A549 (cell line): ENCODE measurements around the gene SENP5. TPM values are rescaled to one million over a fixed set of nuclear protein-coding genes. Genes with fewer than 3 reads are reported as not detected.

ENCODE experiments used
- ATAC-seq, 2 experiments: fragments of 200-7000 bp in 1 of 2; fragments of >200 bp in 1 of 2; cut with Nextera tagmentation in 1 of 2; cut with Tn5 transposase in 1 of 2; 3 replicates each; pipeline versions ENCODE4 v1.8.0 to v1.9.1; 2018 to 2020; ENCODE audit warnings: mild to moderate bottlenecking in 1 of 2, moderate library complexity in 1 of 2
- CTCF ChIA-PET: fragments of 300-600 bp; sonication (Branson Sonifier 250); formaldehyde crosslinking; extraction: SDS; loops from one replicate; lab custom pipeline; 2021; ENCODE audit warnings: antibody characterized with exemption, inconsistent platforms; lab: Yijun Ruan, JAX
- POLR2A ChIA-PET: fragments of 350-600 bp; formaldehyde crosslinking; extraction: SDS; loops from one replicate; lab custom pipeline; 2021; ENCODE audit warnings: antibody characterized with exemption, inconsistent platforms; lab: Yijun Ruan, JAX
- DNase-seq, 2 experiments: peaks; one replicate each; pipeline versions ENCODE4 v3.0.0 to v3.0.0-alpha.2; 2011 to 2016; ENCODE audit warnings: low read depth in 1 of 2, low spot score in 1 of 2
- FAIRE-seq: peaks from 2 replicates; lab custom pipeline; 2011; peaks lifted over from hg19 to GRCh38; lab: Jason Lieb, UNC
- H3K27ac ChIP-seq, 2 experiments: fragments of >200 bp; sonication (Bioruptor Twin); formaldehyde crosslinking; 3 replicates each; pipeline ENCODE4 v1.5.1; 2016 to 2017
- H3K4me1 ChIP-seq: fragments of >200 bp; sonication (Bioruptor Twin); formaldehyde crosslinking; 3 replicates; pipeline ENCODE4 v1.6.1; 2016
- H3K4me2 ChIP-seq: fragments of >200 bp; sonication (Bioruptor Twin); formaldehyde crosslinking; 3 replicates; pipeline ENCODE4 v1.6.1; 2016
- H3K4me3 ChIP-seq: fragments of >200 bp; sonication (Bioruptor Twin); formaldehyde crosslinking; 3 replicates; pipeline ENCODE4 v1.5.1; 2016
- H3K9me3 ChIP-seq: fragments of >200 bp; sonication (Bioruptor Twin); formaldehyde crosslinking; 3 replicates; pipeline ENCODE4 v1.6.1; 2016
- CBX2 ChIP-seq: fragments of 200-600 bp; sonication (generic); IDR thresholded peaks from 2 replicates; pipeline ENCODE4 v1.6.1; 2016; ENCODE audit warnings: low read depth, mild to moderate bottlenecking, borderline replicate concordance
- EHMT2 ChIP-seq: fragments of 200-600 bp; sonication (generic); IDR thresholded peaks from 2 replicates; pipeline ENCODE4 v1.6.1; 2016; ENCODE audit warnings: antibody characterized with exemption, low read depth, mild to moderate bottlenecking, moderate library complexity
- ESRRA ChIP-seq: fragments of 150-350 bp; IDR thresholded peaks from 2 replicates; pipeline ENCODE4 v1.6.1; 2014; ENCODE audit warnings: mild to moderate bottlenecking, low read length, borderline replicate concordance
- FOSL2 ChIP-seq, 2 experiments: fragments of 450-650 bp in 1 of 2; fragments of >200 bp in 1 of 2; sonication (Bioruptor Twin) in 1 of 2; formaldehyde crosslinking; IDR thresholded peaks; 2 replicates each; pipeline versions ENCODE4 v1.5.0 to v1.6.1; 2016 to 2020; ENCODE audit warnings: mild to moderate bottlenecking in 1 of 2, moderate library complexity in 1 of 2
- FOXS1 ChIP-seq: fragments of 250-450 bp; sonication (Bioruptor Pico); IDR thresholded peaks from 2 replicates; pipeline ENCODE4 v1.5.0; 2020; ENCODE audit warnings: mild to moderate bottlenecking, moderate library complexity
- HOXB13 ChIP-seq: fragments of 250-450 bp; sonication (Bioruptor Pico); IDR thresholded peaks from 2 replicates; pipeline ENCODE4 v1.5.0; 2020; ENCODE audit warnings: low read depth, mild to moderate bottlenecking, moderate library complexity
- JUNB ChIP-seq: fragments of >200 bp; sonication (Bioruptor Twin); formaldehyde crosslinking; IDR thresholded peaks from 2 replicates; pipeline ENCODE4 v1.6.1; 2016
- KDM5A ChIP-seq: fragments of 200-600 bp; sonication (generic); IDR thresholded peaks from 2 replicates; pipeline ENCODE4 v1.6.1; 2016; ENCODE audit warnings: antibody characterized with exemption, mild to moderate bottlenecking
- MAZ ChIP-seq: fragments of 150-350 bp; IDR thresholded peaks from 2 replicates; pipeline ENCODE4 v1.6.1; 2014; ENCODE audit warnings: antibody characterized with exemption, low read depth, low read length, borderline replicate concordance
- NFE2L2 ChIP-seq: fragments of 150-350 bp; conservative IDR thresholded peaks from 2 replicates; pipeline ENCODE4 v1.6.1; 2014; ENCODE audit warnings: low read length
- NPAS2 ChIP-seq: fragments of 250-450 bp; sonication (Bioruptor Pico); IDR thresholded peaks from 2 replicates; pipeline ENCODE4 v1.8.0; 2022; ENCODE audit warnings: mild to moderate bottlenecking, moderate library complexity, borderline replicate concordance
- TP53 ChIP-seq: fragments of 250-450 bp; sonication (Bioruptor Pico); IDR thresholded peaks from 2 replicates; pipeline ENCODE4 v1.5.0; 2021; ENCODE audit warnings: mild to moderate bottlenecking, moderate library complexity
- ZNF302 ChIP-seq: fragments of 250-450 bp; sonication (Bioruptor Pico); IDR thresholded peaks from 2 replicates; pipeline ENCODE4 v1.9.0; 2021; ENCODE audit warnings: inconsistent platforms, mild to moderate bottlenecking, moderate library complexity
- WGBS: methylation state at CpG from one replicate; pipeline ENCODE4 v1.1.6; 2017; ENCODE audit errors: missing lambda C conversion rate; 5-methylcytosine and 5-hydroxymethylcytosine counted together
- polyA plus RNA-seq, 4 experiments: library from polyadenylated mRNA; depleted of rRNA in 3 of 4; stranded (reverse); fragments of >200 nt; fragmentation: RNase III in 1 of 4; extraction: RNeasy Plus Mini Kit Qiagen cat#74134 plus additional on column Dnase treatment in 1 of 4; gene quantifications; 2 replicates in 3 of 4; 3 replicates in 1 of 4; pipeline ENCODE4 v1.2.3, GENCODE V29; 2011 to 2017
- TF ChIP-seq, protein P1 (sequence below): fragments of 200-600 bp; sonication (generic); IDR thresholded peaks from 2 replicates; pipeline ENCODE4 v1.6.1; 2016; ENCODE audit warnings: antibody characterized with exemption, mild to moderate bottlenecking, moderate library complexity
- TF ChIP-seq, protein P2 (sequence below): fragments of >200 bp; sonication (Bioruptor Twin); formaldehyde crosslinking; IDR thresholded peaks from 3 replicates; pipeline ENCODE4 v1.5.1; 2016
- TF ChIP-seq, protein P3 (sequence below): fragments of 250-450 bp; sonication (Bioruptor Pico); IDR thresholded peaks from 2 replicates; pipeline ENCODE4 v1.5.0; 2021; ENCODE audit warnings: mild to moderate bottlenecking, moderate library complexity, borderline replicate concordance

The SENP5 gene
- polyA plus RNA-seq, 2 of the 4 experiments (the other 2 are of a cell fraction): 6.8 to 12.9 TPM

DNA sequence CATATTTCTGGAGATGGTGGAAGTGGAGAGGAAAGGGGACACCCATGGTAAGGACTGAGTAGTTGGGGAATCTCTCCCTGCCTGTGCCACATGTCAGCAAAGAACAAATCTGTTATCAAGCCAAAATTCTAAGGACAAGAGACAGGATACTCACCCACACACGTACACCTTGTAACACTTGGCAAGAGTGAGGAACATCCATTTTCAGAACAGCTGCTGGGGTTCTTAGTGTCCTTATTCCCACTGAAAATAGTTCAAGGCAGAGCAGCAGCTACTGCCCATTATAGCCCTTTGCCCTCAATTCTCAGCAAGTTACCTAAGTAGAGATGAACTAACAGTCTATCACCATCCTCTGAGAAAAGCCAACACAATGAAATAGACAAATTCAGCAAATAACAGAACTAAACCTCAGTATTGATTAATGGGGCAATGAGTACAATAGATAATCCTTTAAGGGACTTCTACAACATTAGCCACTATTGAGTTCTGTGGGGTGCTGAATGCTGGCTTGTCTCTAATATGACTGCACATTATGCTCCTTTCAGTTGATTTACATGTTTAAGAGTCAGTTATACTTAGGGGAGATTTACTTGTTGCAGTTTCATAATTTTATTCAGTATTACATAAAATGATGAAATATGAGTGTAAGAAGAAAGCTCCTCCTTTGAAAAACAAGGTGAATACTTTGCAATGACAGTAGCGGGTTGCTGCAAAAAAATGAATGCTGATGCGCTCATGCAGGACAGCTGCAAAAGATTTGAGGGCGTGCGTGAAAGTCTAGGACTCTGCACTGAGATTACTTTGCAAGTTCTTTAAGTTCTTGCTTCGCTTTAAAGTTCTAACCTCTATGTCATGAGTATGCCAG, 22.4 kb downstream of the SENP5 start:
- no peak for TF ChIP-seq CBX2
- TF ChIP-seq HOXB13 (CRISPR knock-in tag): no peak
- TF ChIP-seq JUNB: no peak
- TF ChIP-seq EHMT2: no peak
- TF ChIP-seq NFE2L2: no peak
- TF ChIP-seq MAZ: no peak
- TF ChIP-seq, protein P1, sequence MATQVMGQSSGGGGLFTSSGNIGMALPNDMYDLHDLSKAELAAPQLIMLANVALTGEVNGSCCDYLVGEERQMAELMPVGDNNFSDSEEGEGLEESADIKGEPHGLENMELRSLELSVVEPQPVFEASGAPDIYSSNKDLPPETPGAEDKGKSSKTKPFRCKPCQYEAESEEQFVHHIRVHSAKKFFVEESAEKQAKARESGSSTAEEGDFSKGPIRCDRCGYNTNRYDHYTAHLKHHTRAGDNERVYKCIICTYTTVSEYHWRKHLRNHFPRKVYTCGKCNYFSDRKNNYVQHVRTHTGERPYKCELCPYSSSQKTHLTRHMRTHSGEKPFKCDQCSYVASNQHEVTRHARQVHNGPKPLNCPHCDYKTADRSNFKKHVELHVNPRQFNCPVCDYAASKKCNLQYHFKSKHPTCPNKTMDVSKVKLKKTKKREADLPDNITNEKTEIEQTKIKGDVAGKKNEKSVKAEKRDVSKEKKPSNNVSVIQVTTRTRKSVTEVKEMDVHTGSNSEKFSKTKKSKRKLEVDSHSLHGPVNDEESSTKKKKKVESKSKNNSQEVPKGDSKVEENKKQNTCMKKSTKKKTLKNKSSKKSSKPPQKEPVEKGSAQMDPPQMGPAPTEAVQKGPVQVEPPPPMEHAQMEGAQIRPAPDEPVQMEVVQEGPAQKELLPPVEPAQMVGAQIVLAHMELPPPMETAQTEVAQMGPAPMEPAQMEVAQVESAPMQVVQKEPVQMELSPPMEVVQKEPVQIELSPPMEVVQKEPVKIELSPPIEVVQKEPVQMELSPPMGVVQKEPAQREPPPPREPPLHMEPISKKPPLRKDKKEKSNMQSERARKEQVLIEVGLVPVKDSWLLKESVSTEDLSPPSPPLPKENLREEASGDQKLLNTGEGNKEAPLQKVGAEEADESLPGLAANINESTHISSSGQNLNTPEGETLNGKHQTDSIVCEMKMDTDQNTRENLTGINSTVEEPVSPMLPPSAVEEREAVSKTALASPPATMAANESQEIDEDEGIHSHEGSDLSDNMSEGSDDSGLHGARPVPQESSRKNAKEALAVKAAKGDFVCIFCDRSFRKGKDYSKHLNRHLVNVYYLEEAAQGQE: no peak
- no peak for TF ChIP-seq FOSL2 (IDR thresholded peaks at IDR 0.05)
- TF ChIP-seq FOSL2 (CRISPR knock-in tag; IDR thresholded peaks at IDR 0.05): no peak
- TF ChIP-seq FOXS1 (CRISPR knock-in tag): no peak
- TF ChIP-seq ZNF302 (CRISPR knock-in tag): no peak
- H3K27ac ChIP-seq: no peak overlapping the region
- no peak overlapping the region for H3K4me2 ChIP-seq
- no peak for DNase-seq
- no peak overlapping the region for H3K4me3 ChIP-seq
- no peaks in the 10 kb centered on the region for H3K4me1 ChIP-seq
- CTCF ChIA-PET: no interaction called here
- 99% methylated on average over 6 of the region's 6 CpGs for WGBS
- FAIRE-seq: no peak
- H3K9me3 ChIP-seq: no peaks in the 10 kb centered on the region
- ATAC-seq: no peak
- POLR2A ChIA-PET: no interaction called here

DNA sequence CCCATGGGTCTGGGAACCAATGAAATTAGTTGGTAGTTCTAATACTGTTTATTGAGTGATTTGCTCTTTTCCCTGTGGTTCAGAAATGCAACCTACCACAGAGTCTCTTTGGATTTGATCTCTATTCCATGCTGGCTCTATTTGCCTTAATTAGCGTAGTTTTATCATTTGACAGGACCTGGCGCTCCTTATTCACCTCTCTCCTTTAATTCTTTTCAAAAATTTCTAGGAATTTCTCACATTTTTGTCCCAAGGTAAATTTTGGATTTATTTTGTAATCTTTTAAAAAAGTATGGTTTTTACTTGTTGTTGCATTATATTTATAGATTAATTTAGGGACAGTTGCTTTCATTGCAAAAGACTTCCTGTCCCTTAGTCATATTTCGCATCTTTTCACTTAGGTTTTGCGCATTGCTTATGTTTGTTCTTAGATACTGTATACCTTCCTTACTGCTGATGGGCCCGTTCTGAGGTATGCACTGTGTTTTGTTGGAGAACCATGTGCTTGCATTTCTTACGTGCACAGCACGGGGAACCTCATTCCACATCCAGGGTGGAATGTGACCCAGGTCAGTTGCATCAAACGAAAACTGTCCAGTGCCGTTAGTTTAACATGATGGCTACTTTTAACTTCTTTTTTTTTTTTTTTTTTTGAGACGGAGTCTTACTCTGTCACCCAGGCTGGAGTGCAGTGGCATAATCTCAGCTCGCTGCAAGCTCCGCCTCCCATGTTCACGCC, 27.0 kb downstream of the SENP5 start:
- WGBS: 91% methylated on average over 13 of the region's 13 CpGs

More for the DNA sequence above, 27.0 kb downstream of the SENP5 start:
- no peak overlapping the region for H3K4me2 ChIP-seq
- H3K27ac ChIP-seq: no peak overlapping the region
- no peak for FAIRE-seq
- no peak overlapping the region for H3K4me3 ChIP-seq
- ChIA-PET CTCF (no interaction called here), POLR2A (no interaction called here)
- ATAC-seq: no peak
- no peak for DNase-seq
- no peaks in the 10 kb centered on the region for H3K9me3 ChIP-seq
- no peaks in the 10 kb centered on the region for H3K4me1 ChIP-seq
- TF ChIP-seq FOSL2 (IDR thresholded peaks at IDR 0.05) (no peak), FOSL2 (CRISPR knock-in tag; IDR thresholded peaks at IDR 0.05) (no peak), FOXS1 (CRISPR knock-in tag) (no peak), HOXB13 (CRISPR knock-in tag) (no peak), TP53 (no peak), NPAS2 (CRISPR knock-in tag) (no peak), KDM5A (no peak), ESRRA (no peak), JUNB (no peak)
- TF ChIP-seq, protein P2, sequence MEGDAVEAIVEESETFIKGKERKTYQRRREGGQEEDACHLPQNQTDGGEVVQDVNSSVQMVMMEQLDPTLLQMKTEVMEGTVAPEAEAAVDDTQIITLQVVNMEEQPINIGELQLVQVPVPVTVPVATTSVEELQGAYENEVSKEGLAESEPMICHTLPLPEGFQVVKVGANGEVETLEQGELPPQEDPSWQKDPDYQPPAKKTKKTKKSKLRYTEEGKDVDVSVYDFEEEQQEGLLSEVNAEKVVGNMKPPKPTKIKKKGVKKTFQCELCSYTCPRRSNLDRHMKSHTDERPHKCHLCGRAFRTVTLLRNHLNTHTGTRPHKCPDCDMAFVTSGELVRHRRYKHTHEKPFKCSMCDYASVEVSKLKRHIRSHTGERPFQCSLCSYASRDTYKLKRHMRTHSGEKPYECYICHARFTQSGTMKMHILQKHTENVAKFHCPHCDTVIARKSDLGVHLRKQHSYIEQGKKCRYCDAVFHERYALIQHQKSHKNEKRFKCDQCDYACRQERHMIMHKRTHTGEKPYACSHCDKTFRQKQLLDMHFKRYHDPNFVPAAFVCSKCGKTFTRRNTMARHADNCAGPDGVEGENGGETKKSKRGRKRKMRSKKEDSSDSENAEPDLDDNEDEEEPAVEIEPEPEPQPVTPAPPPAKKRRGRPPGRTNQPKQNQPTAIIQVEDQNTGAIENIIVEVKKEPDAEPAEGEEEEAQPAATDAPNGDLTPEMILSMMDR: no peak
- TF ChIP-seq, protein P3, sequence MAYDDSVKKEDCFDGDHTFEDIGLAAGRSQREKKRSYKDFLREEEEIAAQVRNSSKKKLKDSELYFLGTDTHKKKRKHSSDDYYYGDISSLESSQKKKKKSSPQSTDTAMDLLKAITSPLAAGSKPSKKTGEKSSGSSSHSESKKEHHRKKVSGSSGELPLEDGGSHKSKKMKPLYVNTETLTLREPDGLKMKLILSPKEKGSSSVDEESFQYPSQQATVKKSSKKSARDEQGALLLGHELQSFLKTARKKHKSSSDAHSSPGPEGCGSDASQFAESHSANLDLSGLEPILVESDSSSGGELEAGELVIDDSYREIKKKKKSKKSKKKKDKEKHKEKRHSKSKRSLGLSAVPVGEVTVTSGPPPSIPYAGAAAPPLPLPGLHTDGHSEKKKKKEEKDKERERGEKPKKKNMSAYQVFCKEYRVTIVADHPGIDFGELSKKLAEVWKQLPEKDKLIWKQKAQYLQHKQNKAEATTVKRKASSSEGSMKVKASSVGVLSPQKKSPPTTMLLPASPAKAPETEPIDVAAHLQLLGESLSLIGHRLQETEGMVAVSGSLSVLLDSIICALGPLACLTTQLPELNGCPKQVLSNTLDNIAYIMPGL: no peak
